ENCODE measurements around the gene ADAMTS15. TPM values are rescaled to one million over a fixed set of nuclear protein-coding genes. Genes with fewer than 3 reads are reported as not detected.

Gene ADAMTS15
- total RNA-seq, 2 donors from 2014 or later = 10.8 to 14.1 TPM

- no peak overlapping the region for H3K4me3 ChIP-seq
- peaks cover 0 to 7% of the 10 kb centered on the region in 2 donors for H3K4me1 ChIP-seq (ENCODE audit: control insufficient read depth in 1 of 2, low read depth in 2 of 2)
- no peak for TF ChIP-seq CTCF (IDR thresholded peaks at IDR 0.05)
- H3K27ac ChIP-seq = no peak overlapping the region
- ATAC-seq (ENCODE audit: insufficient number of reproducible peaks, low FRiP score, low read depth) = no peak
- no peaks in the 10 kb centered on the region for H3K9me3 ChIP-seq
- no peaks in the 10 kb centered on the region for H3K27me3 ChIP-seq (replicated peaks; ENCODE audit: insufficient read depth)
- H3K36me3 ChIP-seq = peaks cover 27% of the 10 kb centered on the region
- no peak for DNase-seq (ENCODE audit: low spot score)
These were observed 23.4 kb downstream of the ADAMTS15 start for GRCh38 chr11:130471731-130472433.

GRCh38 chr11:130472434-130472961 is 24.1 kb downstream of the ADAMTS15 start:
- no peak for TF ChIP-seq CTCF (IDR thresholded peaks at IDR 0.05)
- H3K36me3 ChIP-seq = peaks cover 24% of the 10 kb centered on the region
- no peak overlapping the region for H3K4me3 ChIP-seq
- no peaks in the 10 kb centered on the region for H3K27me3 ChIP-seq (replicated peaks; ENCODE audit: insufficient read depth)
- peaks cover 0 to 13% of the 10 kb centered on the region in 2 donors for H3K4me1 ChIP-seq (ENCODE audit: control insufficient read depth in 1 of 2, low read depth in 2 of 2)
- no peak overlapping the region for H3K27ac ChIP-seq
- ATAC-seq (ENCODE audit: insufficient number of reproducible peaks, low FRiP score, low read depth) (no peak), DNase-seq (ENCODE audit: low spot score) (no peak)
- no peaks in the 10 kb centered on the region for H3K9me3 ChIP-seq

GRCh38 chr11:130473056-130473794 is 24.8 kb downstream of the ADAMTS15 start:
- Histone ChIP-seq H3K4me3 (no peak overlapping the region), H3K27me3 (replicated peaks; ENCODE audit: insufficient read depth) (no peaks in the 10 kb centered on the region), H3K36me3 (peaks cover 22% of the 10 kb centered on the region), H3K27ac (no peak overlapping the region), H3K4me1 (ENCODE audit: control insufficient read depth in 1 of 2, low read depth in 2 of 2) (peaks cover 1 to 21% of the 10 kb centered on the region in 2 donors), H3K9me3 (no peaks in the 10 kb centered on the region)
- no peak for TF ChIP-seq CTCF (IDR thresholded peaks at IDR 0.05)
- no peak for ATAC-seq (ENCODE audit: insufficient number of reproducible peaks, low FRiP score, low read depth)
- no peak for DNase-seq (ENCODE audit: low spot score)

GRCh38 chr11:130473795-130474377 is 25.4 kb downstream of the ADAMTS15 start:
- peaks cover 8 to 27% of the 10 kb centered on the region in 2 donors for H3K4me1 ChIP-seq (ENCODE audit: control insufficient read depth in 1 of 2, low read depth in 2 of 2)
- DNase-seq (ENCODE audit: low spot score) = no peak
- no peak for ATAC-seq (ENCODE audit: insufficient number of reproducible peaks, low FRiP score, low read depth)
- H3K36me3 ChIP-seq = peaks cover 22% of the 10 kb centered on the region
- H3K27ac ChIP-seq = no peak overlapping the region
- H3K27me3 ChIP-seq (replicated peaks; ENCODE audit: insufficient read depth) = no peaks in the 10 kb centered on the region
- H3K4me3 ChIP-seq = no peak overlapping the region
- TF ChIP-seq CTCF (IDR thresholded peaks at IDR 0.05) = no peak
- no peaks in the 10 kb centered on the region for H3K9me3 ChIP-seq

Data from thoracic aorta (tissue), 2 donors.